ENCODE measurements around the gene MAPK11. TPM values are rescaled to one million over a fixed set of nuclear protein-coding genes. Genes with fewer than 3 reads are reported as not detected.
"Not testable (repeated sequence)": the region's sequence is repeated elsewhere in the genome, so short reads cannot be mapped to it uniquely, and the experiment has no call there.

Gene MAPK11
- total RNA-seq, 1 donor, result 1.3 TPM

GRCh38 chr22:50280022-50280707, 10.0 kb upstream of the MAPK11 start:
- Histone ChIP-seq H3K9me3 (ENCODE audit: low read depth, low read length) (no peaks in the 10 kb centered on the region), H3K27me3 (ENCODE audit: insufficient read depth, low read length) (no peaks in the 10 kb centered on the region), H3K4me3 (ENCODE audit: low read length) (no peak overlapping the region), H3K4me1 (ENCODE audit: insufficient read depth, low read length) (no peaks in the 10 kb centered on the region)

GRCh38 chr22:50278956-50279619, 8.9 kb upstream of the MAPK11 start:
- Histone ChIP-seq H3K9me3 (ENCODE audit: low read depth, low read length) (no peaks in the 10 kb centered on the region), H3K4me3 (ENCODE audit: low read length) (no peak overlapping the region), H3K27me3 (ENCODE audit: insufficient read depth, low read length) (no peaks in the 10 kb centered on the region), H3K4me1 (ENCODE audit: insufficient read depth, low read length) (no peaks in the 10 kb centered on the region)

GRCh38 chr22:50278461-50278860, 8.3 kb upstream of the MAPK11 start:
- no peaks in the 10 kb centered on the region for H3K4me1 ChIP-seq (ENCODE audit: insufficient read depth, low read length)
- no peaks in the 10 kb centered on the region for H3K27me3 ChIP-seq (ENCODE audit: insufficient read depth, low read length)
- no peak overlapping the region for H3K4me3 ChIP-seq (ENCODE audit: low read length)
- H3K9me3 ChIP-seq (ENCODE audit: low read depth, low read length), result no peaks in the 10 kb centered on the region

- H3K27me3 ChIP-seq (ENCODE audit: insufficient read depth, low read length), result no peaks in the 10 kb centered on the region
- H3K4me3 ChIP-seq (ENCODE audit: low read length), result no peak overlapping the region
- H3K9me3 ChIP-seq (ENCODE audit: low read depth, low read length), result no peaks in the 10 kb centered on the region
- H3K4me1 ChIP-seq (ENCODE audit: insufficient read depth, low read length), result no peaks in the 10 kb centered on the region
Observed at GRCh38 chr22:50277761-50278160, 7.6 kb upstream of the MAPK11 start.

GRCh38 chr22:50276143-50276542, 6.0 kb upstream of the MAPK11 start:
- H3K4me3 ChIP-seq (ENCODE audit: low read length), result no peak overlapping the region
- H3K27me3 ChIP-seq (ENCODE audit: insufficient read depth, low read length), result peaks cover 3% of the 10 kb centered on the region
- peaks cover 6% of the 10 kb centered on the region for H3K4me1 ChIP-seq (ENCODE audit: insufficient read depth, low read length)
- H3K9me3 ChIP-seq (ENCODE audit: low read depth, low read length), result no peaks in the 10 kb centered on the region

- no peak overlapping the region for H3K4me3 ChIP-seq (ENCODE audit: low read length)
- no peaks in the 10 kb centered on the region for H3K9me3 ChIP-seq (ENCODE audit: low read depth, low read length)
- peaks cover 13% of the 10 kb centered on the region for H3K4me1 ChIP-seq (ENCODE audit: insufficient read depth, low read length)
- peaks cover 10% of the 10 kb centered on the region for H3K27me3 ChIP-seq (ENCODE audit: insufficient read depth, low read length)
Observed at GRCh38 chr22:50275181-50276055, 5.2 kb upstream of the MAPK11 start.

- no peaks in the 10 kb centered on the region for H3K9me3 ChIP-seq (ENCODE audit: low read depth, low read length)
- H3K27me3 ChIP-seq (ENCODE audit: insufficient read depth, low read length), result peaks cover 10% of the 10 kb centered on the region
- H3K4me3 ChIP-seq (ENCODE audit: low read length), result no peak overlapping the region
- peaks cover 14% of the 10 kb centered on the region for H3K4me1 ChIP-seq (ENCODE audit: insufficient read depth, low read length)
Observed at GRCh38 chr22:50274771-50275170, 4.6 kb upstream of the MAPK11 start.

GRCh38 chr22:50274311-50274710, 4.1 kb upstream of the MAPK11 start:
- Histone ChIP-seq H3K4me1 (ENCODE audit: insufficient read depth, low read length) (peaks cover 18% of the 10 kb centered on the region), H3K4me3 (ENCODE audit: low read length) (no peak overlapping the region), H3K27me3 (ENCODE audit: insufficient read depth, low read length) (peaks cover 14% of the 10 kb centered on the region), H3K9me3 (ENCODE audit: low read depth, low read length) (no peaks in the 10 kb centered on the region)

GRCh38 chr22:50273781-50274180, 3.6 kb upstream of the MAPK11 start:
- Histone ChIP-seq H3K4me1 (ENCODE audit: insufficient read depth, low read length) (peaks cover 18% of the 10 kb centered on the region), H3K27me3 (ENCODE audit: insufficient read depth, low read length) (peaks cover 14% of the 10 kb centered on the region)
- H3K4me3 ChIP-seq (ENCODE audit: low read length); H3K9me3 ChIP-seq (ENCODE audit: low read depth, low read length): not testable (repeated sequence)

- peaks cover 14% of the 10 kb centered on the region for H3K27me3 ChIP-seq (ENCODE audit: insufficient read depth, low read length)
- peaks cover 18% of the 10 kb centered on the region for H3K4me1 ChIP-seq (ENCODE audit: insufficient read depth, low read length)
- not testable (repeated sequence) for H3K9me3 ChIP-seq (ENCODE audit: low read depth, low read length); H3K4me3 ChIP-seq (ENCODE audit: low read length)
Observed at GRCh38 chr22:50273352-50273751, 3.2 kb upstream of the MAPK11 start.

GRCh38 chr22:50272044-50272802, 2.0 kb upstream of the MAPK11 start:
- peaks cover 17% of the 10 kb centered on the region for H3K27me3 ChIP-seq (ENCODE audit: insufficient read depth, low read length)
- H3K4me3 ChIP-seq (ENCODE audit: low read length), result no peak overlapping the region
- peaks cover 18% of the 10 kb centered on the region for H3K4me1 ChIP-seq (ENCODE audit: insufficient read depth, low read length)
- H3K9me3 ChIP-seq (ENCODE audit: low read depth, low read length), result no peaks in the 10 kb centered on the region

- Histone ChIP-seq H3K4me3 (ENCODE audit: low read length) (no peak overlapping the region), H3K27me3 (ENCODE audit: insufficient read depth, low read length) (peaks cover 17% of the 10 kb centered on the region), H3K4me1 (ENCODE audit: insufficient read depth, low read length) (peaks cover 18% of the 10 kb centered on the region), H3K9me3 (ENCODE audit: low read depth, low read length) (no peaks in the 10 kb centered on the region)
Observed at GRCh38 chr22:50271519-50271970, 1.4 kb upstream of the MAPK11 start.

GRCh38 chr22:50270666-50271394, 650 bp upstream of the MAPK11 start:
- H3K4me1 ChIP-seq (ENCODE audit: insufficient read depth, low read length), result peaks cover 18% of the 10 kb centered on the region
- H3K9me3 ChIP-seq (ENCODE audit: low read depth, low read length), result no peaks in the 10 kb centered on the region
- peaks cover 17% of the 10 kb centered on the region for H3K27me3 ChIP-seq (ENCODE audit: insufficient read depth, low read length)
- peak overlapping the region; percentile 27 for H3K4me3 ChIP-seq (ENCODE audit: low read length)

GRCh38 chr22:50269573-50269969, 609 bp downstream of the MAPK11 start:
- H3K4me3 ChIP-seq (ENCODE audit: low read length), result no peak overlapping the region
- peaks cover 18% of the 10 kb centered on the region for H3K4me1 ChIP-seq (ENCODE audit: insufficient read depth, low read length)
- H3K9me3 ChIP-seq (ENCODE audit: low read depth, low read length), result no peaks in the 10 kb centered on the region
- H3K27me3 ChIP-seq (ENCODE audit: insufficient read depth, low read length), result peaks cover 17% of the 10 kb centered on the region

All from mononuclear cell (primary cell).